AG04449 (cell line): ENCODE results near the gene TMEM218.
"Not testable (repeated sequence)": the region's sequence is repeated elsewhere in the genome, so short reads cannot be mapped to it uniquely, and the experiment has no call there.

Experiments used
- CTCF ChIA-PET: fragments of 350-600 bp; formaldehyde crosslinking; extraction: SDS; loops from one replicate; lab custom pipeline; 2021; ENCODE audit warnings: antibody characterized with exemption; lab: Yijun Ruan, JAX
- POLR2A ChIA-PET: fragments of 400-600, 350-600 bp; formaldehyde crosslinking; extraction: SDS; loops from one replicate; lab custom pipeline; 2020; ENCODE audit warnings: antibody characterized with exemption, inconsistent platforms; lab: Yijun Ruan, JAX
- DNase-seq: peaks from one replicate; pipeline ENCODE4 v3.0.0-alpha.2; 2010; ENCODE audit warnings: low read depth, low spot score
- H3K4me3 ChIP-seq: 2 replicates; pipeline ENCODE4 v1.5.1; 2011; ENCODE audit warnings: low read depth, mild to moderate bottlenecking, control low read depth, low read length
- CTCF ChIP-seq: IDR thresholded peaks from one replicate; pipeline ENCODE4 v1.5.1; 2011; ENCODE audit warnings: mild to moderate bottlenecking, moderate library complexity, low read length, control low read depth, inconsistent platforms; ENCODE audit not compliant: insufficient read depth; ENCODE audit errors: missing control alignments

TMEM218 gene

GRCh38 chr11:125056931-125057692 is 54.3 kb downstream of the TMEM218 start:
- POLR2A ChIA-PET = no interaction called here

GRCh38 chr11:125056111-125056510 is 55.3 kb downstream of the TMEM218 start:
- DNase-seq, H3K4me3 ChIP-seq, CTCF ChIA-PET, POLR2A ChIA-PET: not testable (repeated sequence)

More at GRCh38 chr11:125056931-125057692, 54.3 kb downstream of the TMEM218 start:
- H3K4me3 ChIP-seq = no peak overlapping the region
- no peak for TF ChIP-seq CTCF
- DNase-seq = no peak
- CTCF ChIA-PET = no interaction called here

- CTCF ChIA-PET = no interaction called here
- TF ChIP-seq CTCF = no peak
- POLR2A ChIA-PET = no interaction called here
- no peak for DNase-seq
- H3K4me3 ChIP-seq = no peak overlapping the region
Measured at GRCh38 chr11:125055107-125055715, 56.2 kb downstream of the TMEM218 start.

GRCh38 chr11:125053167-125053566 is 58.3 kb downstream of the TMEM218 start:
- no peak for DNase-seq
- no peak for TF ChIP-seq CTCF
- H3K4me3 ChIP-seq = no peak overlapping the region
- CTCF ChIA-PET = no interaction called here
- POLR2A ChIA-PET = no interaction called here

GRCh38 chr11:125052047-125052446 is 59.4 kb downstream of the TMEM218 start:
- no peak for TF ChIP-seq CTCF
- POLR2A ChIA-PET = no interaction called here

GRCh38 chr11:125049164-125049792 is 62.1 kb downstream of the TMEM218 start:
- H3K4me3 ChIP-seq = no peak overlapping the region
- no peak for DNase-seq
- ChIA-PET CTCF (interaction anchor here (1.0 to 2.4 kb wide), 3 partner anchors 213 to 299 kb away, joined by 3 to 7 read pairs (median 4); no protein-coding TSS in a partner anchor), POLR2A (no interaction called here)
- TF ChIP-seq CTCF = no peak

More at GRCh38 chr11:125052047-125052446, 59.4 kb downstream of the TMEM218 start:
- DNase-seq = no peak
- H3K4me3 ChIP-seq = no peak overlapping the region
- CTCF ChIA-PET = no interaction called here
